C1 segment of cervical spinal cord (tissue), 14 donors: ENCODE results near the gene MLH3.
A peak's percentile ranks its signal among the peaks of the same experiment; 100 is the strongest.
"Not testable (repeated sequence)": the region's sequence is repeated elsewhere in the genome, so short reads cannot be mapped to it uniquely, and the experiment has no call there.

Experiments used
- DNase-seq, 14 donors: peaks; one replicate each; lab custom pipeline; 2025; lab: John Stamatoyannopoulos, UW

The MLH3 gene

GRCh38 chr14:75030147-75030546 is 21.1 kb downstream of the MLH3 start:
- DNase-seq: no peak

- no peak for DNase-seq
Measured at GRCh38 chr14:75025876-75026275, 25.4 kb downstream of the MLH3 start.

GRCh38 chr14:75025082-75025481 is 26.2 kb downstream of the MLH3 start:
- no peak for DNase-seq

GRCh38 chr14:75023108-75023507 is 28.2 kb downstream of the MLH3 start:
- DNase-seq: no peak

- no peak for DNase-seq
Measured at GRCh38 chr14:75022655-75023054, 28.6 kb downstream of the MLH3 start.

GRCh38 chr14:75018694-75019093 is 32.6 kb downstream of the MLH3 start:
- no peak for DNase-seq

- peak in 7 of 14 donors; percentile 3 to 69 (median 14) for DNase-seq
Measured at GRCh38 chr14:75016815-75017214, 34.5 kb downstream of the MLH3 start.

GRCh38 chr14:75015496-75015895 is 35.8 kb downstream of the MLH3 start:
- DNase-seq: no peak

GRCh38 chr14:75013290-75013689 is 38.0 kb downstream of the MLH3 start:
- no peak for DNase-seq

- DNase-seq: peak in 1 of 14 donors; percentile 13
Measured at GRCh38 chr14:75011356-75011994, 39.8 kb downstream of the MLH3 start.

GRCh38 chr14:75010472-75011093 is 40.7 kb downstream of the MLH3 start:
- no peak for DNase-seq

GRCh38 chr14:75009176-75009575 is 42.1 kb downstream of the MLH3 start:
- DNase-seq: no peak

GRCh38 chr14:75005357-75005756 is 45.9 kb downstream of the MLH3 start:
- DNase-seq: no peak

GRCh38 chr14:75003250-75004027 is 47.8 kb downstream of the MLH3 start:
- no peak for DNase-seq

- peak; percentile 68 to 98 (median 93) for DNase-seq
Measured at GRCh38 chr14:75002392-75003249, 48.6 kb downstream of the MLH3 start, which contains the start of gene EIF2B2. Gene EIF2B2, plus strand, starts transcription at chr14:75002921. Its CDS starts 70 bp downstream, at chr14:75002991.

GRCh38 chr14:75001899-75002298 is 49.4 kb downstream of the MLH3 start:
- DNase-seq: no peak

GRCh38 chr14:75001261-75001660 is 50.0 kb downstream of the MLH3 start:
- DNase-seq: no peak

- not testable (repeated sequence) for DNase-seq
Measured at GRCh38 chr14:74995781-74996180, 55.5 kb downstream of the MLH3 start.

GRCh38 chr14:74994182-74994581 is 57.1 kb downstream of the MLH3 start:
- DNase-seq: not testable (repeated sequence)

GRCh38 chr14:74988993-74989392 is 62.3 kb downstream of the MLH3 start:
- no peak for DNase-seq

- no peak for DNase-seq
Measured at GRCh38 chr14:74988131-74988530, 63.1 kb downstream of the MLH3 start.

- DNase-seq: no peak
Measured at GRCh38 chr14:74985806-74986205, 65.5 kb downstream of the MLH3 start.
